ES-I3 (cell line): ENCODE results near the gene HUS1.
"Not testable (repeated sequence)": the region's sequence is repeated elsewhere in the genome, so short reads cannot be mapped to it uniquely, and the experiment has no call there.

Experiments used
- H3K36me3 ChIP-seq: 2 replicates; pipeline ENCODE4 v1.6.1; 2013; ENCODE audit warnings: mild to moderate bottlenecking, low read length, control low read depth, moderate library complexity; ENCODE audit not compliant: insufficient read depth
- H3K4me1 ChIP-seq: 2 replicates; pipeline ENCODE4 v1.6.1; 2013; ENCODE audit warnings: mild to moderate bottlenecking, control low read depth, low read length; ENCODE audit not compliant: insufficient read depth
- H3K9ac ChIP-seq: 2 replicates; pipeline ENCODE4 v1.6.1; 2013; ENCODE audit warnings: low read depth, mild to moderate bottlenecking, low read length, moderate library complexity
- H3K9me3 ChIP-seq: 2 replicates; pipeline ENCODE4 v1.6.1; 2013; ENCODE audit warnings: mild to moderate bottlenecking, low read length, moderate library complexity; ENCODE audit not compliant: control insufficient read depth, insufficient read depth

The HUS1 gene

DNA sequence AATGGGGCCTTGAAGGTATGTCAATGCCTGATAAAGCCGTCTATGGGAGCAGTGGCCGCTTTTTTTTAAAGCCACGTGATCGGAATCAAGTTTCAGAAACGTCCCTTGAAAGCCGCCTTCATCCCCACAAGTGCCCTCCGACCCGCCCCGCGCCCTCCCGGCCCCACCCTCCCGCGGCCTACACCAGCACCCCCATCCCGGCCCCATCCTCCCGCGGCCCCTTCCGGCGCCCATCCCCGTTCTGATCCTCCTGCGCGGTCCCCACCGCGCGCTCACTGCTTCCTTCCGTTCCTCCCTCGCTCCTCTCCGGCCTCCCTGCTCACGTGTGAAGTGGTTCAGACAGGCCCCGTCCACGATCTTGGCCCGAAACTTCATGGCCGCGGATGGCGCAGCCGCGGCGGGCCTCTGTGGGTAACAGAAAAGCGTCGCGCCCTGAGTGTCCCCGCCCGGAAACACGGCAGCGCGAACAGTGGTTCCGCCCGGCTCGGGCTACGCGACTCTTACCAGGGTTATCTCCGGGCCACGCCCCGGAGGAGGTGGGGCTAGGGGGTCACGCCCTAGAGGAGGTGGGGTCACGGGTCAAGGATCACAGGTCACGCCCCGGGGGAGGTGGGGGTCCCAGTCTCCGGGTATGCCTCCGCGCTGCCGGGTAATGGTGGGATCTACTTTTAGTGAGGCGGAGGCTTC lies at the start of gene HUS1:
Gene HUS1 (minus strand): TSS at position 471 of the 687 bp plus-strand sequence. CDS start 96 bp downstream, at position 375.
- Histone ChIP-seq H3K9me3 (no peaks in the 10 kb centered on the region), H3K9ac (peak within 1 kb of the TSS; percentile 67), H3K36me3 (peaks cover 29% of the 10 kb centered on the region), H3K4me1 (no peaks in the 10 kb centered on the region)

- H3K4me1 ChIP-seq = no peaks in the 10 kb centered on the region
- no peak within 1 kb of the TSS for H3K9ac ChIP-seq
- no peaks in the 10 kb centered on the region for H3K9me3 ChIP-seq
- no peaks in the 10 kb centered on the region for H3K36me3 ChIP-seq
These were observed 49.5 kb upstream of the HUS1 start, which contains the start of gene SUN3 for GRCh38 chr7:48028938-48029337. Gene SUN3 (minus strand): TSS chr7:48029107. CDS start chr7:48028938, 169 bp downstream.

GRCh38 chr7:48025624-48026023 lies 46.2 kb upstream of the HUS1 start:
- no peaks in the 10 kb centered on the region for H3K36me3 ChIP-seq
- no peaks in the 10 kb centered on the region for H3K4me1 ChIP-seq
- H3K9me3 ChIP-seq = no peaks in the 10 kb centered on the region
- H3K9ac ChIP-seq = no peak overlapping the region

DNA sequence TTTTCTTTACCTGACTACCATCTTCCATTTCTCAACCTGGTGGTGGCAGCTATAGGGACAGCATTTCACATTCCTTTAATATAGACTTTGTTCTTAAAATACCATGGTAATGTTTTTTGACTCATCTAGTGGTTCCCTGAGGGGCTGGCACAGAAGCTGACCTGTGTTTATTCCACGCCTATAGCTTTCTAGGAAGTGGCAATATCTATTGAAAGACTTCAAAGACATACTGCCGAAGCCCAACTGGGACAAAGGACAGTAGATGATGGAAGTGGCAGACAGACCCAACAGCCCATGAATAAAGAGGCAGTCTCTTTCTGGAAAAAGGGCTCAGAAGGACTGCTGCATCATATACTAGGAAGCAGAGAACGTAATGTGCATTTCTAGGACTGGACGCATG lies 38.3 kb upstream of the HUS1 start:
- Histone ChIP-seq H3K4me1 (no peaks in the 10 kb centered on the region), H3K9ac (no peak overlapping the region), H3K36me3 (no peaks in the 10 kb centered on the region), H3K9me3 (no peaks in the 10 kb centered on the region)

DNA sequence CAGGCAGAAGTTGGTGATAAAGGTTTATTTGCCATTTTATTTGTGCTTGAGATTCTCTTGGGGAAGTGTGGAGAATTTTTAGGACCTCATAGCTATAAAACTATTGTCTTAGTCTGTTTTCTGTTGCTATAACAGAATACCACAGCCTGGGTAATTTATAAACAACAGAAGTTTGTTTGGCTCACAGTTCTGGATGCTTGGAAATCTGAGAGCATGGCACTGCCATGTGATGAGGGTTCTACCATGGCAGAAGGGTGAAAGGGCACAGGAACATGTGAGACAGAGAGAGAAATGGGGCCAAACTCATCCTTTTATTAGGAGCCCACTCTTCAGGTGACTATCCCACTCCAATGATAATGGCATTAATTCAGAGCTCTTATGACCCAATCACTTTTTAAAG lies 37.2 kb upstream of the HUS1 start:
- Histone ChIP-seq H3K9me3 (no peaks in the 10 kb centered on the region), H3K36me3 (no peaks in the 10 kb centered on the region), H3K9ac (no peak overlapping the region), H3K4me1 (no peaks in the 10 kb centered on the region)

DNA sequence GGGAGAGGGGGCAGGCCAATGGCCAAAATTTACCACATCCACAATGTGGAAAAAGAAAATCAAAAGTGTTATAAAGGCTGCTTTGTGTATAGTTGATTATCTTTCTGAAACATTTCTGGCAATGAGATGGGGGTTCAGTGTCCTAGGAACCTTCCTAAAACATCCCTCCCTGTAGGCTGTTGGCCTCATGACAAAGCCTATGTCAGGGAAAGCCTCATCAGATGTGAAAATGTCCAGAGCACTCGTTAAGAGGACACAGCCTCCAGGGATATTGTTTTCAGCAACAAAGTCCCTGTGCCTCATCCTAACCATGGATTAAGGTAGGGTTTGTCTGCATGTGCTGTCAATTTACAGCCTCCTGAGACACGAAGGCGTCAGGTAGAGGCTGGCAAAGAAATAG lies 32.5 kb upstream of the HUS1 start:
- no peaks in the 10 kb centered on the region for H3K9me3 ChIP-seq
- H3K4me1 ChIP-seq = no peaks in the 10 kb centered on the region
- H3K36me3 ChIP-seq = no peaks in the 10 kb centered on the region
- no peak overlapping the region for H3K9ac ChIP-seq

DNA sequence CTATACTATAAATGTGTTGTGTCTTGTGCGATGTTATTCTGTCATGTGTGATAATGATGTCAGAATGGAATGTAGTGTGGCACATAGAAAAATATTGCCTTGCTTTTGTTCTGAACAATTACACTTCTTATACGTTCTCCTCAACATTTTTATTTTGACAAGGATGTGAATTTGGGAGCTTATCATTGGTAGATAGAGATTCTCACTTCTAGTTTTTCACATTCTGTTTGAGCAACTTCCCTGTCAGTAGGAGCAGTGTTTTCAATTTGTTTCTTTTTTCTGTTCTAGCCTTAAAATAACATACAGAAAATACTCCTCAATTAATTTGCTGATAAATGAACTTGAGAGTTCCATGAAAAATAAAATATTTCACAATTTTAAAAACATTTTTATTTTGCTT lies 31.9 kb upstream of the HUS1 start:
- Histone ChIP-seq H3K4me1 (no peaks in the 10 kb centered on the region), H3K36me3 (no peaks in the 10 kb centered on the region), H3K9ac (no peak overlapping the region), H3K9me3 (no peaks in the 10 kb centered on the region)

GRCh38 chr7:48009954-48010353 lies 30.5 kb upstream of the HUS1 start:
- H3K36me3 ChIP-seq = no peaks in the 10 kb centered on the region
- H3K9ac ChIP-seq = no peak overlapping the region
- no peaks in the 10 kb centered on the region for H3K9me3 ChIP-seq
- 0 out of 2 replicates have a peak, but pooled peaks cover 2% of the 10 kb centered on the region for H3K4me1 ChIP-seq

- Histone ChIP-seq H3K9ac (no peak overlapping the region), H3K36me3 (no peaks in the 10 kb centered on the region), H3K9me3 (no peaks in the 10 kb centered on the region), H3K4me1 (peaks cover 9% of the 10 kb centered on the region)
These were observed 29.8 kb upstream of the HUS1 start for GRCh38 chr7:48009257-48009656.

- Histone ChIP-seq H3K9me3 (no peaks in the 10 kb centered on the region), H3K9ac (no peak overlapping the region), H3K36me3 (no peaks in the 10 kb centered on the region), H3K4me1 (peaks cover 9% of the 10 kb centered on the region)
These were observed 27.5 kb upstream of the HUS1 start for GRCh38 chr7:48006866-48007265.

DNA sequence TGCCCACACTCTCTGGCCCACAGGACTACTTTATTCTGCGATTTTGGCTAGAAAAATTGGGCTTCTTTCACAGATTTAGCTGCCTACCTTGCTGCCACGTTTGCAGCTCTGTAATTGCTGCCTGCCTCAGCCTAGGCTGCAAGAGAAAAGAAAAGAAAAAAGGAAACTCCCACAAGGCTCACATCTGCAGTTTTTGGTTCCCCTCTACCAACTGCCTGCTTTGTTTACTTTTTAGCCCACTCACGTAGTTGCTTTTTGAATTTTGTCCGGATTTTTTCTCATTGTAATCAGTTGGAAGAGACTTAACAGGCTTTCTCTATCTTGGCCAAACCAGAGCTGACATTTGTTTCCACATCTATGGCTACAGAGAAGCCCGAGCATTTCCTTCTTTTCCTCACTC lies 25.2 kb upstream of the HUS1 start:
- Histone ChIP-seq H3K9me3 (no peaks in the 10 kb centered on the region), H3K36me3 (no peaks in the 10 kb centered on the region), H3K4me1 (peaks cover 9% of the 10 kb centered on the region), H3K9ac (no peak overlapping the region; the same call in 1 of the 2 replicates)

DNA sequence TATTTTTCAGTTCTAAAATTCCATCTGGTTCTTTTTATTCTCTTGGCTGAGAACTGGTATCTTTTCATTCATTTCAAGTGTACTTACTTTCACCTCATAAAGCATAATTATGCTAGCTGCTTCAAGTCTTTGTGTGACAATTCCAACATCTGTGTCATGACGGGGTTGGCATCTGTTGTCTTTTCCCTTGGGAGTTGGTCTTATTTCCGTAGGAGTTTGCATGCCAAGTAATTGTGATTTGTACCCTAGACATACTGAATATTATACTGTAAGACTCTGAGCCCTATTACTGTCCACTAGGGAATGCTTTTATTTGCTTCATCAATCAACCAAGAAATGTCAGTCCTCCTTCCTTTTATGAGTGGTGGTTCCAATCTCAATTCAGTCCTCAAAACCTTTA lies 24.6 kb upstream of the HUS1 start:
- H3K4me1 ChIP-seq = peaks cover 9% of the 10 kb centered on the region
- H3K9ac ChIP-seq = no peak overlapping the region
- no peaks in the 10 kb centered on the region for H3K9me3 ChIP-seq
- no peaks in the 10 kb centered on the region for H3K36me3 ChIP-seq

GRCh38 chr7:48000164-48000563 lies 20.7 kb upstream of the HUS1 start:
- H3K4me1 ChIP-seq, H3K9me3 ChIP-seq, H3K9ac ChIP-seq, H3K36me3 ChIP-seq: not testable (repeated sequence)

DNA sequence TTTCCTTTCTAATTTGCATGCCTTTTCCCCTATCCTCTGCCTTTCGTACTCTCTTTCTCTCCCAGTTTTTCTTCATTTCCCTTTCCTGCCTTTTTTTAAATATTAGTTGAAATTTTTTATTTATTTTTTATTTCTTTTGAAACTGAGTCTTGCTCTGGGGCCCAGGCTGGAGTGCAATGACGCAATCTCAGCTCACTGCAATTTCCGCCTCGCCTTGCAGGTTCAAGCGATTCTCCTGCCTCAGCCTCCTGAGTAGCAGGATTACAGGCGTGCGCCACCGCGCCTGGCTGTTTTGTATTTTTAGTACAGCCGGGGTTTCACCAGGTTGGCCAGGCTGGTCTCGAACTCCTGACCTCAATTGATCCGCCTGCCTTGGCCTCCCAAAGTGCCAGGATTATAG lies 20.0 kb upstream of the HUS1 start:
- Histone ChIP-seq H3K4me1 (peaks cover 2% of the 10 kb centered on the region; the same call in 1 of the 2 replicates), H3K9ac (no peak overlapping the region)

GRCh38 chr7:47992446-47992845 lies 13.0 kb upstream of the HUS1 start:
- Histone ChIP-seq H3K4me1 (peaks cover 17% of the 10 kb centered on the region), H3K9me3 (no peaks in the 10 kb centered on the region), H3K9ac (peak overlapping the region; percentile 55), H3K36me3 (no peaks in the 10 kb centered on the region)

More for the DNA sequence above, 20.0 kb upstream of the HUS1 start:
- Histone ChIP-seq H3K9me3 (no peaks in the 10 kb centered on the region), H3K36me3 (no peaks in the 10 kb centered on the region)
